ENCODE data around the gene THSD4.
"Not testable (repeated sequence)": the region's sequence is repeated elsewhere in the genome, so short reads cannot be mapped to it uniquely, and the experiment has no call there.

The THSD4 gene

DNA sequence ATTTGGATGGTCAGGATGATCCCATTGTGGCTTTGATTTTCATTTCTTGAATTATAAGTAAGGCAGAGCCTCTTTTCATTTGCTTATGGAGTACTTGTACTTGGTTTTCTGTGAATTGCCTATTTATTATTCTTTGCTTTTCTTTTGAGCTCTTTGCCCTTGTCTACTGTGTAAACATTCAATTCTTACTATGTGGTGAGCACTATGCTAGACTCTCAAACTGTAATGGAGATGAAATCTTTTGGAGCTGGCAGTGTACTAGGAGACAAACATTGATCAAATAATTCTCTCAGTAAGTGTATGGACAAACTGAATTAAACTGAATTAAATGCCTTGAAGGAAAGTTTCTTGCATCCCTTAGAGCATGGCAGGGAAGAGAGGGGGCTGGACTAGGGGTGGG, 608.1 kb downstream of the THSD4 start:
- no peak for DNase-seq (ENCODE audit: low spot score)

DNA sequence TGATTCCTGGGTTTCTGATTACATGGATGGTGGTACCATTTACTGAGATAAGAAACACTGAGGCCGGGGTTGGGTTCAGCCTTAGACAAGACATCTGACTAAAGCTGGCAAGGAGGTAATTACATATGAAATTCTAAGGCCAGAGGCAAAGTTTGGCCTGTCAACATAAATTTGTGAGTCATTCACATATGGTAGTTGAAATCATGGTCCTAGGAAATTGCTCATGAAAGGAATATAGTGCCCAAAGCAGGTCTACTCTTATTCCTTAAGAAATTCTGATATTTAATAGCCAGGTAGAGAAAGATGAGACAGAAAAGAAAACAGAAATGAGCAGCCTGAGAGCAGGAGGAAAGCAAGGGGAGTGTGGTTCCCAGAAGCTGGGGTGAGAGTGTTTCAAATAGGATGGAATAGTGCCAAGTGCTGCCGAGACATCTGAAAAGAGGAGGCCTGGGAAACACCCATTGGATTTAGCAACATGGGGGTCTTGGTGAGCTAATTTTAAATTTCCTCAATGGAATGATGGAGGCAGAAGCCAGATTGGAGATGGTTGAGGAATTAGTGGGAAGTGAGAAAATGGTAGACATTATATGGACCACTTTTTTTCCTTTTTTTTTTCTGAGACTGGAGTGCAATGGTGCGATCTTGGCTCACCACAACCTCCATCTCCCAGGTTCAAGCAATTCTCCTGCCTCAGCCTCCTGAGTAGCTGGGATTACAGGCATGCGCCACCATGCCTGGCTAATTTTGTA, 610.1 kb downstream of the THSD4 start:
- DNase-seq (ENCODE audit: low spot score), result not testable (repeated sequence)

- no peak for DNase-seq (ENCODE audit: low spot score)
These were observed 613.6 kb downstream of the THSD4 start for GRCh38 chr15:71728881-71729280.

GRCh38 chr15:71729319-71729718, 614.0 kb downstream of the THSD4 start:
- no peak for DNase-seq (ENCODE audit: low spot score)

GRCh38 chr15:71730277-71731144, 615.2 kb downstream of the THSD4 start:
- peak; percentile 78 for DNase-seq (ENCODE audit: low spot score)

DNA sequence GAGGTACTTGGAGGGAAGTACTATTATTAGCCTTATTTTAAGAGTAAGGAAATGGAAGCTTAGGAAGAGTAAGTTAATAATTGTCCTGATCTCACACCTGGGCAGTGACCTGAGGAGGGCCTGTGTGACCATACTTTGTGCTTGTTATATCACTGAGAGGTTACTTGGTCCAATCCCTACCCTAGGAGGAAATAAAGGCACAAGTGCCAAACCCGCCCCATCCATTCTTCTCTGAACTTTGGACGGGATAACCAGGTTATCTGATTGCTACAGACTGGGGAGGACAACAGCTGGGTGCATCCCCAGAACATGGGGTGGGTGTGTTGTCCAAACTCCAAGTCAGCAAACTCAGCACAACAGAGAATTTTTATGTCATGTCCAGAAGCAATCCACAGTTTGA, 617.4 kb downstream of the THSD4 start:
- DNase-seq (ENCODE audit: low spot score), result no peak

DNA sequence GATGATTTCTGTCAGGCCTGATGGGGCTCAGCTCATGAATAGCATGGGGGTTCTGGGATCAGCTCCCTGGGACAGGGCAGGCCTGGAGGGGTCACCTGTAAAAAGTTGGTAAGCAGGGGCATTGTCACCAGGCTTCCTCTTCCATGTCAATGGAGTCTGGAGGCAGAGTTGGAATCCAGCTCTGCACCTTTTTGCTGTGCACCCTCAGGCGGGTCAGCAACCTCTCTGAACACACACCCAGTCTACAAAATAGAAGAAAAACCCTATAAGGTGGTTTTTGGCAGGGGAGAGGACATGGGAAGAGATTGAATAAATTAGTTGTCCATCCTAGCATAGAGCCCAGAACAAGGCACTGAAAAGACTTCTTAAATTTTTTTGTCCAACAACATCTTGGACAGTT, 617.9 kb downstream of the THSD4 start:
- no peak for DNase-seq (ENCODE audit: low spot score)

DNA sequence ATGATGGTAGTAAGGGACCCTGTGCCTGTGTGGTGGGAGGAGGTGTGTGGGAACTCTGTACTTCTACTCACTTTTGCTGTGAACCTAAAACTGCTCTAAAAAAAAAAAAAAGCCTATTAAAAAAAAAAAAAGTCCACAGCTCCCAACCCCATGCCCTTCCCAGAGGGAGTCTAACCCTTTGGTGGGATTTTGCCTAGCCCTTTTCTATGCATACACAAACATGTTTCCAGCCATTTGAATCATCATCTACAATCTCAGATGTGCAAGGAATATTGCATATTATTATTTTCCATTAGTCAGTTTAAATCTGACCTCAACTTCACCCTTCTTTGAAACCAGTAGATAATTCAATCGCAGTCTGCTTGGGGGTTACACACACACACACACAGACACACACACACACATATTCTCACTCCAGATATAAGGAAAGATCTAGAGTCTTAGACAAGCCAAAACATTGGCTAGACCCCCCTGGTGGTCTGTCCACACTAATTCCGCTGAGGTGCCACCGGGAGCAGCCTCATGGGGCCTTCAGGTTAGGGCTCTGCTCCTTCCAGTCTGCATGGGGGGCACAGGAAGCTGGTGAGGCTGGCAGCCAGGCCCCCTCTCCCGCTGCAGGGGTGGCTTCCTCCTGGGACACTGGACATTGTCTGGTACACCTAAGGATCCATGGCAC, 619.6 kb downstream of the THSD4 start:
- DNase-seq (ENCODE audit: low spot score), result no peak

GRCh38 chr15:71735385-71735757, 620.1 kb downstream of the THSD4 start:
- DNase-seq (ENCODE audit: low spot score), result no peak

GRCh38 chr15:71736286-71736947, 621.1 kb downstream of the THSD4 start:
- no peak for DNase-seq (ENCODE audit: low spot score)

- DNase-seq (ENCODE audit: low spot score), result no peak
These were observed 622.5 kb downstream of the THSD4 start for GRCh38 chr15:71737761-71738160.

- DNase-seq (ENCODE audit: low spot score), result no peak
These were observed 624.1 kb downstream of the THSD4 start for GRCh38 chr15:71739355-71739754.

DNA sequence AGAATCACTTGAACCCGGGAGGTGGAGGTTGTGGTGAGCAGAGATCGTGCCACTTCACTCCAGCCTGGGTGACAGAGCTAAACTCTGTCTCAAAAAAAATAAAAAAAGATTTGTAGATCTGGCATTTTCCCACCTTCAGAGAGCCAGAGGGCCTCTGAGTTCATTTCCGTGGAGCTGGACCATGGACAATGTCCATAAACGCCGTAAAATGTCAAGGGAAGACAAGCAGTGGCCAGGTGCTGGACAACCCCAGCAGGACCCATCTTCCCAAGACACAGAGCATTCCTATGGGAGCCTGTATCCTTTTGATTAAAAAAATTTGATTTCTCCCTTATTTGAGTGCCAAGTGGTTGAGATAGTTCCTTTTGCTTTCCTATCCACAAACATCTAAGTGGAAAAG, 627.7 kb downstream of the THSD4 start:
- DNase-seq (ENCODE audit: low spot score), result no peak

DNA sequence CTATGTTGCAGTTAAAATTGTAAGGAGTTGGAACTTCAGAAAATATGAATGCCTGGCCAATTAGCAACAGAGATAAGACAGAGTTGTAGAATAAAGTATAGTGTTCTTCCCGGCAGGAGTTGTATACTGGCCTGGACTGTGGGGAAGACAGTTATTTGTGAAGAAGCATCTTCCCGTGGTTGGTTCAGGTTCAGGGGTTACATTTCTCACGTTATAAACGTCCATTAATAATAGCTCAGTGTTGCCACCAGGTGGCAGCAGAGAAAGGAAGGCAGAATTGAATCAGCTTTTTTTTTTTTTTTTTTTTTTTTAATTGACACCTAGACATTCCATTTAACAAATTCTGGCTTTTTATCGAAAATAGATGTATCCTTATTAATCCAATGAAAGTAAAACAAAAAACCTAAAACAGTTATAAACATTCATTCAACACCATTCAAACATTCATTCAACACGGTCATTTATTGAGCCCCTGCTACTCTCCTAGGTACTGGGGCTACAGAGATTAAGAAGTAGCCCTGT, 628.7 kb downstream of the THSD4 start:
- DNase-seq (ENCODE audit: low spot score), result peak; percentile 40

DNA sequence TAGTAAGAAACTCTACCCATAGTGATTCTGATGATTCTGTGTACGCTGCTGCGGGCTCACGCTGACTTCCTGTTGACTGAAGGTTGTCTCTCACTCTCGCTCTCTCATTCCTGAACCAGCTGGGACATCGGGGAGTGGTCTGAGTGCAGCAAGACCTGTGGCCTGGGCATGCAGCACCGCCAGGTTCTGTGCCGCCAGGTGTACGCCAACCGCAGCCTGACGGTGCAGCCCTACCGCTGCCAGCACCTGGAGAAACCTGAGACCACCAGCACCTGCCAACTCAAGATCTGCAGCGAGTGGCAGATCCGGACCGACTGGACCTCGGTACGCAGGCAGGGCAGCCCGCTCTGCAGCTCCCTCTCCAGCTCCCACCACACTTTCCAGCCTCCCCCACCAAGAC, 631.4 kb downstream of the THSD4 start:
- no peak for DNase-seq (ENCODE audit: low spot score)

DNA sequence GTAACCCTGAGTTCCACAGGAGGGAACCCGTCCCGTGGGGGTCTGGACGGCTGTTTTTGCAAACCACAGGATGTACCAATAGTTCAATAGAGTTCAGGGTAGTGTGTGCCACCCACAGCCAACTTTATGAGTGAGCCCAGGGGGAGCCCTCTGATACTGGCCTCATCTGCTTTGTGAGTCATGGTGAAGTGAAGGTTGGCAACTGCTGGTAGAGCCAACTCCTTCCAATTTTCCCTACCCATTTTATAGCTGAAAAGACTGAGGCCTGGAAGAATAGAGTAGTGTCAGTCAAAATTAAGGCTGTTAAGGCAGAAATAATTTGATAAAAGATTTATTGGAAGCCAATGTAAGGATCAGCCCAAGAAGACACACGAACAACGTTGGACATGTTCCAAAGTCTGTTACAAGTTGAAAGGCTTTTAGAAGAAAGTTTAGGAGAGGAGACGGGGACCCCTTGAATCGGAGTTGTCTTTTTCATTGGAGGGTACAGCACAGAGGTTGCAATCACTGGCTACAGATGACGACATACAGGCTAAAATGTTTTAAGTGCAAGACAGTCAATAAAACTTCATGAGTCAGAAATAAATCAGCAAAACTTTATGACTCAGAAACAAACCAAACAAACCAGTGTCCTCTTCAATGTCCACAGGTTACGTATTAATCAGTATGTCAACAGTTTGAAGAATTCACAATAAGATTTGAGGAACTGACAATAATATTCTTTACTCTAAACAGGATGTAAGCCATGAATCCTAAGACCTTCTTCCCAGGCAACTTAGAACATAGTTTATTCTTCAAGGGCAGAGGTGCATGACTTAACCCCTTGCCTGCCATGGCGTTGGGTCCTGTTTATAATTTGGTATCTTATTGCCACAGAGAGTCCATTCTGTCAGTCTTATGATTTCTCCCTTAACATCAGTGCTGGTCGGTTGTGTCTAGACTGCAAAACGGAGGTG, 632.1 kb downstream of the THSD4 start:
- DNase-seq (ENCODE audit: low spot score), result no peak

- DNase-seq (ENCODE audit: low spot score), result no peak
These were observed 633.0 kb downstream of the THSD4 start for GRCh38 chr15:71748293-71748718.

DNA sequence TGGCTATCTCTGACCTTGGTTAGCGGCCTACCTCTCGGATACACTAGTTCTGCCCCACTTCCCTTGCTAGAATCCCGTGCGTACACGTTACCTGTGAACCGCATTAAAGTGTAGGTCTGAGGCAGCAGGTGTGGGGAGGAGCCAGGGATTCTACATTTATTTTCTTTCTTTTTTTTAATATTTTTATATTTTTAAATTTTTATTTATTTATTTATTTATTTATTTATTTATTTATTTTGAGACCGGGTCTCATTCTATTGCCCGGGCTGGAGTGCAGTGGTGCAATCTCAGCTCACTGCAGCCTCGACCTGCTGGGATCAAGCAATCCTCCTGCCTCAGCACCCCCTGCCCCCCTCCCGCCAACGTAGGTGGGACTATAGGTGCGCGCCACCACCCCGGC, 634.2 kb downstream of the THSD4 start:
- no peak for DNase-seq (ENCODE audit: low spot score)

GRCh38 chr15:71752128-71752527, 636.9 kb downstream of the THSD4 start:
- DNase-seq (ENCODE audit: low spot score), result no peak

- DNase-seq (ENCODE audit: low spot score), result no peak
These were observed 637.5 kb downstream of the THSD4 start for GRCh38 chr15:71752604-71753289.
